MM.1S (cell line): ENCODE measurements around the gene FAM47E.

Source experiments
- EZH2 ChIP-seq: fragments of 300-600 bp; sonication (generic); optimal IDR thresholded peaks from 2 replicates; pipeline ENCODE3; 2017; ENCODE audit warnings: low read depth, mild to moderate bottlenecking, antibody characterized with exemption, low read length, mixed read lengths
- EZH2phosphoT487 ChIP-seq: fragments of 300-600 bp; sonication (generic); IDR thresholded peaks from 2 replicates; pipeline ENCODE4 v1.6.1; 2018; ENCODE audit warnings: antibody characterized with exemption, low read length
- TF ChIP-seq, protein P1 (sequence below): fragments of 300-600 bp; sonication (generic); IDR thresholded peaks from 2 replicates; pipeline ENCODE4 v1.5.1; 2016; ENCODE audit warnings: antibody characterized with exemption, low read length, mixed read lengths

DNA sequence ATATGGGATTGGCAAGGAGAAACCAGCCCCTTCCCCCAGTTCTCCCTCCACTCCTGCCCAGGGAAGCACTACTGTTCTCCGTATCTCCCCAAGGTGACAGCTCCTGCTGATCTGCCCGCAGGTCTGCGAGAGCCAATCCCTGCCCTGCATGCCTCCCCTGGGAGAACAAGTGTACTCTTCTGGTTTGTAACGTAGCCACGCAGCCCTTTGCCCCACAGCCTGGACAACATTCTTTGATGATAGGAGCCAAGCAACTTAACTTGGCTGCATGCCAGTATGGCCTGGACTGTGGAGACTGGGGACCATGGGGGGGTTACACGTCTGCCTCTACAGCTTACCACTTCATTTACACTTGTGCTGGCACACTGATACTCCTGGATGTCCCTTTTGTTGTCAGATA lies 57.0 kb downstream of the FAM47E start:
- TF ChIP-seq, protein P1, sequence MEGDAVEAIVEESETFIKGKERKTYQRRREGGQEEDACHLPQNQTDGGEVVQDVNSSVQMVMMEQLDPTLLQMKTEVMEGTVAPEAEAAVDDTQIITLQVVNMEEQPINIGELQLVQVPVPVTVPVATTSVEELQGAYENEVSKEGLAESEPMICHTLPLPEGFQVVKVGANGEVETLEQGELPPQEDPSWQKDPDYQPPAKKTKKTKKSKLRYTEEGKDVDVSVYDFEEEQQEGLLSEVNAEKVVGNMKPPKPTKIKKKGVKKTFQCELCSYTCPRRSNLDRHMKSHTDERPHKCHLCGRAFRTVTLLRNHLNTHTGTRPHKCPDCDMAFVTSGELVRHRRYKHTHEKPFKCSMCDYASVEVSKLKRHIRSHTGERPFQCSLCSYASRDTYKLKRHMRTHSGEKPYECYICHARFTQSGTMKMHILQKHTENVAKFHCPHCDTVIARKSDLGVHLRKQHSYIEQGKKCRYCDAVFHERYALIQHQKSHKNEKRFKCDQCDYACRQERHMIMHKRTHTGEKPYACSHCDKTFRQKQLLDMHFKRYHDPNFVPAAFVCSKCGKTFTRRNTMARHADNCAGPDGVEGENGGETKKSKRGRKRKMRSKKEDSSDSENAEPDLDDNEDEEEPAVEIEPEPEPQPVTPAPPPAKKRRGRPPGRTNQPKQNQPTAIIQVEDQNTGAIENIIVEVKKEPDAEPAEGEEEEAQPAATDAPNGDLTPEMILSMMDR: no peak
- TF ChIP-seq EZH2: no peak
- no peak for TF ChIP-seq EZH2phosphoT487
